ENCODE results near the gene RBM38.
"Not testable (repeated sequence)": the region's sequence is repeated elsewhere in the genome, so short reads cannot be mapped to it uniquely, and the experiment has no call there.

RBM38 gene

GRCh38 chr20:57419479-57419878 is 28.3 kb downstream of the RBM38 start:
- not testable (repeated sequence) for DNase-seq

DNA sequence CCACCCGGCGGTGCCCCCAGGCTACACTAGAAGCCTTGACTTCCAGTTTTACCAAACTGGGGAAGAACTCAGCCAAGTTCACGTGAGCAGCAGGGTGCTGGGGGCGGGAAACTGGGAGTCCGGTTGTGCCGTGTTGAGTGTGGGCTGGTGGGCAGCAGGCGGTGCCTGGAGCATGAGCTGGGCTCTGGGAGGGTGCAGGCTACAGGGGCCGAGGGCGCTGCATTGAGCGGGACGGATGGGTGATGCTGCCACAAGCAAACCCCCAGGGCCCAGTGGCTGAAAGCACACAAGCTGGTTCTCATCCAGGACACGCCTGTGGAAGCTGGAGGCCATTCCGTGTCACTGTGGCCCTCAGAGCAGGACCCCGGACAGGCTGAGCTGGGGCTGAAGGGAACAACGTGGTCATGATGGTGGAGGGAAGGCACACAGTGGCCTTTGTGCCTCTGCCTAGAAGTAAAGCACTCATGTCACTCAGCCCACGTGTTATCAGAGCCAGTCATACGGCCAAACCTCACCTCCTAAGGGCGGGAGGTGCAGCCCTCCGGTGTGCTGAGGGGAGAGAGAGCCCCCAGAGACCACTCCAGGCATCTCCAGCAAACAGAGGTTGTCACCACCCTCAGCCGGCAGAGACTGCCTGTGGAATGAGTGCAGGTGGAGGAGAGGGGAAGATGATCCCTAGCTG is 29.5 kb downstream of the RBM38 start:
- no peak for DNase-seq

- DNase-seq: no peak
Observed at GRCh38 chr20:57421253-57422220, 30.3 kb downstream of the RBM38 start.

GRCh38 chr20:57422254-57422653 is 31.1 kb downstream of the RBM38 start:
- no peak for DNase-seq

DNA sequence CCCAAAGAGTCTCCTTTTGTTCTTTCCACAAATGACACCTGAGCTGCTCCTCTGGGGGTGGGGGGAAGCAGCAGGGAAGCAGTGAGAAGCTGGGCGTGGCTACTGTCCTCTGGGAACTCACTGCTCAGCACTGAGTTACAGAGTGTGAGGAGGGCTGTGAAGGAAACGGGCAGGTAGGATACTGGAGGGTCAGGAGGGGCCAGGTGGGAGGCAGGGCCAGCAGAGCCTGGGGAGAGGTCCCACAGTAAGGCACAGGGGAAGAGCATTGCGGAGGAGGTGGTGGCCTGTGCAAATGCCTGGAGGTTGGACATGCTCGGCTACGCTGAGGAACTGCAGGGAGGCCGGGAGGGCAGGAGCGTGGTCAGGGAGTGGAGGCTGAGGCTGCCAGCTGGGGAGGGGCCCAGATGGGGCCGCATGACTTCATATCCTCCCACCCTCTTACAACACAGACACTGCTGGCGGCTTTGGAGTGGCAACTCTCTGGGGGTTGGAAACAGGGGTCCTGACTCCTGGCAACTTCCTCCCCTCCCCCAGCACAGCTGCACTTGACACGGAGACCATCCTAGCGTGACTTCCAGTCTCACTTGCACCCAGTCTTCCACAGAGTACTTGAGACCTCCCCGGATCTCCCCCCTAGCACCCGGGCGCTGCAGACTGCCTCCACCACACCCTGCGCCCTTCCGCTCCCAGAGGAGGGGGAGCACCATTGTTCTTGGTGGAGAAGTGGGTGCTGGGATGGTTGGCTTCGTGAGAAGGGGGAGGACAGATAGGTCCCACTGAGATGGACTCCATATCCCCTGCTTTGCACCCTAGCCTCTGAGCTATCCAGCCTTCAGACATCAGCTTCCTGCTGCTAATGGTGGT is 34.2 kb downstream of the RBM38 start:
- DNase-seq: no peak

GRCh38 chr20:57426271-57426689 is 35.1 kb downstream of the RBM38 start:
- no peak for DNase-seq

DNA sequence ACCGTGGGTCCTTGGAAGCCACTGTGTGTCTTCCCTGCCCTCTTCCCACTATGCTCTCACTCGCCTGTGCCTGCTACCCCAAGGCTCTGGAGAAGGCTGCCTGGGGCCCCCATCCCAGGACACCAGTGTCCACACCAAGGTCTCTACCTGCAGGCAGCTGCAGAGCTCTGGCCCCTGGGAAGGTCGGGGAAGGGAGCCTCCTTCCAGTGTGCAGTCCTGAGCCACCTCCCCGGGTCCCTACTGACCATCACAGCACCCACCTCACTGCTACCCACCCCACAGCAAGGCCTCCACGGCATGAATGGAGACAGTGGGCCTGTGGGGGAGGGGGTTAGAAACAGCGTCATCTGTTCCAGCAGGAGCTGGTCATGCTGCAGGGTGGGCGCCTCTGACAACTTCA is 35.6 kb downstream of the RBM38 start:
- no peak for DNase-seq

- no peak for DNase-seq
Observed at GRCh38 chr20:57428324-57429158, 37.3 kb downstream of the RBM38 start.

GRCh38 chr20:57429159-57429496 is 37.9 kb downstream of the RBM38 start:
- DNase-seq: no peak

DNA sequence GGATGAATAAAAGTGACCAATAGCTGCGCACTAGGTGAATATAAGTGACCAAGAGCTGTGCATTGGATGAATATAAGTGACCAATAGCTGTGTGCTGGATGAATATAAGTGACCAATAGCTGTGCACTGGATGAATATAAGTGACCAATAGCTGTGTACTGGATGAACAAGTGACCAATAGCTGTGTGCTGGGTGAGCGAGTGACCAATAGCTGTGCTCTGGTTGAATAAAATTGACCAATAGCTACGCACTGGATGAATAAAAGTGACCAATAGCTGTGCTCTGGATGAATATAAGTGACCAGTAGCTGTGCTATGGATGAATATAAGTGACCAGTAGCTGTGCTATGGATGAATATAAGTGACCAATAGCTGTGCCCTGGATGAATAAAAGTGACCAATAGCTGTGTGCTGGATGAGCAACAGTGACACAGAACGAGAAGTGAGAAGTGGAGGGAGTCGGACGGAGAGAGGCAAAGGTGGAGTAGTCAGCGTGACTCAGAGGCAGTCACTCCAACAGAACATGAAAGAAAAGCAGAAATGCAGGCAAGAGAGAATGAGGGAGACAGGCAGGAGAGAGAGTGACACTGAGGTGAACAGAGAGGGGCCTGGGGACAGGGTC is 38.5 kb downstream of the RBM38 start:
- no peak for DNase-seq

DNA sequence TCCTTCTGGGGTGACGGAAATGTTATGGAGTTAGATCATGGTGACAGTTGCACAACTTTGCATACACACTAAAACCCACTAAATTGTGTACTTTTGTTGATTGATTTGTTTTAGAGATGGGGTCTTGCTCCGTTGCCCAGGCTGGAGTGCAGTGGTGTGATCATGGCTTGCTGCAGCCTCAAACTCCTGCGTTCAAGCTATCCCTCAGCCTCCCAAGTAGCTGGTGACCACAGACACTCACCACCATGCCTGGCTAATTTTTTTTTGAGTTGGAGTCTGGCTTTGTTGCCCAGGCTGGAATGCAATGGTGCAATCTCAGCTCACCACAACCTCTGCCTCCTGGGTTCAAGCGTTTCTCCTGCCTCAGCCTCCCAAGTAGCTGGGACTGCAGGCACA is 39.0 kb downstream of the RBM38 start:
- not testable (repeated sequence) for DNase-seq

- DNase-seq: no peak
Observed at GRCh38 chr20:57431539-57431835, 40.3 kb downstream of the RBM38 start.

GRCh38 chr20:57432480-57432861 is 41.3 kb downstream of the RBM38 start:
- no peak for DNase-seq

DNA sequence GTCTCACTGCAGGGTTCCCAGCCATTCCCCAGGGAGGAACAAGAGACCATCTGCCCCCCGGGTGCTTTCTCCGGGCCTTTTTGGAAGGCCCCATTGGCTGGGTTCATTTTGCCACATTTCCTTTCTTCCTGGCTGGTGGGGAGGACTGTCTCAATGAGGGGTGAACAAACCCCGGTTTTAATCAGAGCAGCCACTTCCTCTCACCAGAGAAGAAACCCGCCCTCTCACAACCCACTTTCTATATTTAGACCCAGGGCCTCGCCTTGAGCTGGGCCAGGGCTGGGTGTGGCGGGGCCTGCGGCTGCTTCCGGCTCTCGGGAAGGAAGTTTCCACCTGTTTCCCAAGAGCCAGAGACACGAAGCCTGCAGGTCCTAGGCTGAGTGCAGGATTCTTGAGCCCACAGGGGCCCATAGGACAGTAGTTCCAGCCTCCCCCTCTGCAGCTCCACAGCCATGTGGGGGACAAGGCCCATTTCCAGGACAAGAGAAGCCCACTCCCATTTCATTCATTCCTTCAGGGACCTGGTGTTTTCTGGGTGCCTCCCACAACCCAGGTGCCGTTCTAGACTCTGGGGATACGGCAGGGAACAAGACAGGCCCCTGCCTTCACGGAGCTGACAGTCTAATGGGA is 41.8 kb downstream of the RBM38 start:
- peak; percentile 47 for DNase-seq

- DNase-seq: no peak
Observed at GRCh38 chr20:57433657-57434389, 42.6 kb downstream of the RBM38 start.

- no peak for DNase-seq
Observed at GRCh38 chr20:57434390-57434700, 43.1 kb downstream of the RBM38 start.

DNA sequence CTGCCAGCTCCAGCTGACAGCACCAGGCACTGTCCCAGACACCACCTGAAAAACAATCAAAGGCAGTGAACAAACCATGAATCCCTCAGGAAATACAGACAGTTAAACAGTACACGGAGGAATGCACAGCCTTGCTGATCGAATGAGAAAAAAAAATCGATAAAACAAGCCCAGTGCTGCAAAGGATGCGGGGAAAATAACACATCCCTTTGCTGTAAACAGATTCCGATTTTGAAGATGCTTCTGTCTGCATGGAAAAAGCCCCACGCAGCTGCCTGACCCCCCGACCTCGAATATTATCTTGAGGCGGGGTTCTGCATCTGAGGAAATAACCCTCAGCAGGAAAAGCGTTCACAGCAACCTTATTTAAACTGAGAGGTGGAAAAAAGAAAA is 43.9 kb downstream of the RBM38 start:
- DNase-seq: no peak

DNA sequence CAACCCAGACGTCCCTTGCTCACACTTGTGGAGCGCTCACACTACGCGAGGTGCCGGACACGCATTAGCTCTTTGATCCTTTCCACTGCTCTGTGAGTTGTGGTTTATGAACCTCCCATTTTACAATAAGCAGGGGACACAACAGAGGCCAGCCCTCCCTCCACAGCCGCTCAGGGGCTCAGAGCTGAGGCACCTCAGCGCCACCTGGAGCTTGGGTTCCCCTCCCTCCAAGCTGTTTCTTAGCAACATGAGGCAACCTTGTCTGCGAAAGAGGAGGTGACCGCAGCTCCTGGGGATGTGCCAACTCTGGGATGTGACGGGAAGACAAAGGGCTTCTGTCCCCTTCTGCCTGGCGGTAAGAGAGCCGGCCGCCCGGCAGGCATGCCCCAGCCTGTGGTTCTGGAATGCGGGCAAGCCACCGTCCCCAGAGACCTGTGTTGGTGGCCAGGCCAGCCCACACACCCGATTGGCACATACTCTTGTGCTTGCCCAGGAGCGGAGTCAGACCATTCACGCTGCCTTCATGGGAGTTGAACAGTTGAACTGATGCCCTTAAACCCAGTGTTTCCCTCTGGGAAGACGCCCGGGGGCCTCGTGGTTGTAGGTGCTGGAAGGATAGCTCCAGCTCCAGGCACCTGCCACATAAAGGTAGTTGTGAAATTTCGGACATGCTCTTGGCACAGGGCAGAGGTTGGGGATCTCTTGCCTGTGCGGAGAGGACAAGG is 44.5 kb downstream of the RBM38 start:
- peak; percentile 47 for DNase-seq

DNA sequence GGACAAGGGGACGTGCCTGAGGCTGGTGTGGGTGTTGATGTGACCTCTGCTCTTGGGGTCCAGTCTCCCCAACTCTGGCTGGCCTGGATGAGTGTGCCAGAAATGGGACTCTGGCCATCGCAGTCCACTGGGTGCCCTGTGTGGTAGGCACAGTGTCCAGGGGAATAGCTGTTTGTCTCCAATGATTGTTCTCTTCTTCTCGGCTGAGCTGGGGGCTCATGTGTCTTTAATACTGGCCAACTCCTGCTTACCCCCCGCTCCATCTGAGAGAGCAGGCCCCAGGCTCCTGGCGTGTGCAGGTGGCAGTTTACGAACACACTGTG is 45.0 kb downstream of the RBM38 start:
- no peak for DNase-seq

DNA sequence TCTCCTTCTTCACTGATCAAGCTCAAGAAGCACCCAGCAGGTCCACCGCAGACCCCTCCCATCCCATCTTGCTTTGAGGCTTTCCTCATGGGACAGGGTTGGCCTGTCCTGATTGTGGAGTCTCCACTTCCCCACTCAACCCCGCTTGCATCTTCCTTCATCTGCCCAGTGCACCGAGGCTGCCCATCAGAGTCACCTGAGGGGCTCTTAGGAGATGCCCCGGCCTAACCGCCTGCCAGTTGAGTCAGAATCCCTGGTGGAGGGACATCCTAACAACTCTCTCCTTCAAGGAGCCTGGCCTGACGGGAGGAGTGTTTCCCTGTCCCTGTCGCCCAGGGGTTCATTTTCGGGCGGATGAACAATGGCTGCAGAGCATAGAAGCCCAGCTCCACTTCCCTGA is 46.1 kb downstream of the RBM38 start:
- DNase-seq: no peak

All from activated CD4-positive, alpha-beta T cell treated with anti-CD3 and anti-CD28 coated beads, Interleukin-2, amount 50 U/mL, for 1 hour (primary cell).